ES-I3 (cell line): ENCODE data around the gene VPS37B.
"Not testable (repeated sequence)": the region's sequence is repeated elsewhere in the genome, so short reads cannot be mapped to it uniquely, and the experiment has no call there.

Source experiments
- H3K36me3 ChIP-seq: 2 replicates; pipeline ENCODE4 v1.6.1; 2013; ENCODE audit warnings: mild to moderate bottlenecking, low read length, control low read depth, moderate library complexity; ENCODE audit not compliant: insufficient read depth
- H3K4me1 ChIP-seq: 2 replicates; pipeline ENCODE4 v1.6.1; 2013; ENCODE audit warnings: mild to moderate bottlenecking, control low read depth, low read length; ENCODE audit not compliant: insufficient read depth
- H3K9ac ChIP-seq: 2 replicates; pipeline ENCODE4 v1.6.1; 2013; ENCODE audit warnings: low read depth, mild to moderate bottlenecking, low read length, moderate library complexity
- H3K9me3 ChIP-seq: 2 replicates; pipeline ENCODE4 v1.6.1; 2013; ENCODE audit warnings: mild to moderate bottlenecking, low read length, moderate library complexity; ENCODE audit not compliant: control insufficient read depth, insufficient read depth

Gene VPS37B

GRCh38 chr12:122894193-122895121 is 1.5 kb downstream of the VPS37B start:
- H3K36me3 ChIP-seq = no peaks in the 10 kb centered on the region
- H3K9me3 ChIP-seq = no peaks in the 10 kb centered on the region
- peaks cover 33% of the 10 kb centered on the region for H3K4me1 ChIP-seq
- H3K9ac ChIP-seq = peak overlapping the region; percentile 94; the same call in 1 of the 2 replicates

- no peak overlapping the region for H3K9ac ChIP-seq
- H3K9me3 ChIP-seq = no peaks in the 10 kb centered on the region
- peaks cover 40% of the 10 kb centered on the region for H3K4me1 ChIP-seq
- no peaks in the 10 kb centered on the region for H3K36me3 ChIP-seq
These were observed 2.4 kb downstream of the VPS37B start for GRCh38 chr12:122893208-122894153.

- H3K36me3 ChIP-seq, H3K9me3 ChIP-seq, H3K9ac ChIP-seq: not testable (repeated sequence)
- H3K4me1 ChIP-seq = peaks cover 48% of the 10 kb centered on the region
These were observed 3.2 kb downstream of the VPS37B start for GRCh38 chr12:122892724-122893123.

- Histone ChIP-seq H3K9ac (peak overlapping the region; percentile 10; the same call in 1 of the 2 replicates), H3K9me3 (no peaks in the 10 kb centered on the region), H3K36me3 (no peaks in the 10 kb centered on the region), H3K4me1 (peaks cover 54% of the 10 kb centered on the region)
These were observed 4.0 kb downstream of the VPS37B start for GRCh38 chr12:122891661-122892525.

GRCh38 chr12:122889761-122890520 is 6.0 kb downstream of the VPS37B start:
- no peaks in the 10 kb centered on the region for H3K36me3 ChIP-seq
- peaks cover 56% of the 10 kb centered on the region for H3K4me1 ChIP-seq
- H3K9me3 ChIP-seq = no peaks in the 10 kb centered on the region
- no peak overlapping the region for H3K9ac ChIP-seq

GRCh38 chr12:122888232-122888752 is 7.6 kb downstream of the VPS37B start:
- H3K4me1 ChIP-seq = peaks cover 48% of the 10 kb centered on the region
- no peaks in the 10 kb centered on the region for H3K9me3 ChIP-seq
- no peaks in the 10 kb centered on the region for H3K36me3 ChIP-seq
- H3K9ac ChIP-seq = no peak overlapping the region

- H3K36me3 ChIP-seq = no peaks in the 10 kb centered on the region
- peaks cover 48% of the 10 kb centered on the region for H3K4me1 ChIP-seq
- H3K9me3 ChIP-seq = no peaks in the 10 kb centered on the region
- H3K9ac ChIP-seq = no peak overlapping the region
These were observed 8.1 kb downstream of the VPS37B start for GRCh38 chr12:122887819-122888212.

GRCh38 chr12:122886851-122887818 is 8.8 kb downstream of the VPS37B start:
- H3K4me1 ChIP-seq = peaks cover 44% of the 10 kb centered on the region

GRCh38 chr12:122886161-122886560 is 9.8 kb downstream of the VPS37B start:
- Histone ChIP-seq H3K9ac (no peak overlapping the region), H3K9me3 (no peaks in the 10 kb centered on the region), H3K4me1 (peaks cover 34% of the 10 kb centered on the region), H3K36me3 (no peaks in the 10 kb centered on the region)

More at GRCh38 chr12:122886851-122887818, 8.8 kb downstream of the VPS37B start:
- H3K9me3 ChIP-seq = no peaks in the 10 kb centered on the region
- H3K9ac ChIP-seq = no peak overlapping the region
- H3K36me3 ChIP-seq = no peaks in the 10 kb centered on the region

GRCh38 chr12:122884860-122885259 is 11.1 kb downstream of the VPS37B start:
- H3K4me1 ChIP-seq = peaks cover 25% of the 10 kb centered on the region
- no peaks in the 10 kb centered on the region for H3K36me3 ChIP-seq
- no peak overlapping the region for H3K9ac ChIP-seq
- no peaks in the 10 kb centered on the region for H3K9me3 ChIP-seq

- Histone ChIP-seq H3K9ac (no peak overlapping the region), H3K4me1 (peaks cover 23% of the 10 kb centered on the region), H3K36me3 (no peaks in the 10 kb centered on the region)
These were observed 11.7 kb downstream of the VPS37B start for GRCh38 chr12:122884091-122884826.

More at GRCh38 chr12:122884091-122884826, 11.7 kb downstream of the VPS37B start:
- no peaks in the 10 kb centered on the region for H3K9me3 ChIP-seq
